HG03439 (cell line): ENCODE data around the gene NAT14.
"Not testable (repeated sequence)": the region's sequence is repeated elsewhere in the genome, so short reads cannot be mapped to it uniquely, and the experiment has no call there.

ENCODE experiments used
- ATAC-seq: cut with Tn5 transposase; IDR thresholded peaks from one replicate; pipeline ENCODE4 v1.9.1; 2021; ENCODE audit warnings: mild to moderate bottlenecking, moderate library complexity; ENCODE audit not compliant: unreplicated experiment

The NAT14 gene

GRCh38 chr19:55484593-55485438 is at the start of gene NAT14:
TSS of gene NAT14 (plus strand) at chr19:55485188. CDS start at chr19:55485709, 521 bp downstream.
- no peak for ATAC-seq

DNA sequence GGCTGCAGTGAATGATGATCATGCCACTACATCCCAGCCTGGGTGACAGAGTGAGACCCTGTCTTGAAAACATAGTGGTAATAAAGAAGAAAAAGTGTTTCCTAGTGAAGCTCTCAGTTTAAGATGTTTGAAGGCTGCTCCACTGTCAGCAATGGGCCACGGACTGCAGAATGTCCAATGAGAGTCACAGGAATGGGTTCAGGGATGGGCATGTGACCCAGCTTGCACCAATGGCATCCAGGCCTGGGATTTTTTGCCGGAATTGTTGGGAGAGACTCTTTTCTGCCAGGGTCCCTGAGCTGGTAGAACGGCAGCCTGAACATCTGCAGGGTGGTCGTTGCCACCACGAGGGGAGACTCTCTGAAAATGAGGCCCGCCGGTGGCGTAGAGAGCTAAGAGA is 48.1 kb upstream of the NAT14 start:
- ATAC-seq, result no peak

- no peak for ATAC-seq
Observed at GRCh38 chr19:55437410-55437809, 47.6 kb upstream of the NAT14 start.

DNA sequence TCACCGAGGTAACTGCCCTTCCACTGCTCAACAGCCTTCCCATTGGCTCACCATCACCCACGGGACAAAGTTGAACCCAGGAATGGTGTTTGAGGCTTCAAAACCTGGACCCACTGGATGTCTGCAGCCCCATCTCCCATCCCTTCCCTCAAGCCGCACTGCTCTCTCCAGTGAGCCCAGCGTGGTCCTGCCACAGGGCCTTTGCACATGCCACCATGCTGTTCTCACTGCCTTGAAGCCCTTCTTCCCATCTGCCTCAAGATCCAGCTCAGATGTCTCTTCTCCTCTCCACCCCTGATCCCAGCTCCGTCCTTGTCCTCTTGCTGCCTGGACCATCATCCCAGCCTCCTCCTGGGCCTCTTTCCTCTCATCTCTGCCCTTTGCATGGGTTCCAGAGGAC is 45.9 kb upstream of the NAT14 start:
- no peak for ATAC-seq

- no peak for ATAC-seq
Observed at GRCh38 chr19:55440411-55441105, 44.4 kb upstream of the NAT14 start.

- ATAC-seq, result no peak
Observed at GRCh38 chr19:55441319-55441691, 43.7 kb upstream of the NAT14 start.

- no peak for ATAC-seq
Observed at GRCh38 chr19:55441692-55442321, 43.2 kb upstream of the NAT14 start.

GRCh38 chr19:55442372-55442961 is 42.5 kb upstream of the NAT14 start:
- no peak for ATAC-seq

GRCh38 chr19:55443045-55443823 is 41.8 kb upstream of the NAT14 start, which contains the start of gene SHISA7:
TSS of gene SHISA7 (minus strand) at chr19:55443300. CDS start at chr19:55442863, 437 bp downstream.
- no peak for ATAC-seq

DNA sequence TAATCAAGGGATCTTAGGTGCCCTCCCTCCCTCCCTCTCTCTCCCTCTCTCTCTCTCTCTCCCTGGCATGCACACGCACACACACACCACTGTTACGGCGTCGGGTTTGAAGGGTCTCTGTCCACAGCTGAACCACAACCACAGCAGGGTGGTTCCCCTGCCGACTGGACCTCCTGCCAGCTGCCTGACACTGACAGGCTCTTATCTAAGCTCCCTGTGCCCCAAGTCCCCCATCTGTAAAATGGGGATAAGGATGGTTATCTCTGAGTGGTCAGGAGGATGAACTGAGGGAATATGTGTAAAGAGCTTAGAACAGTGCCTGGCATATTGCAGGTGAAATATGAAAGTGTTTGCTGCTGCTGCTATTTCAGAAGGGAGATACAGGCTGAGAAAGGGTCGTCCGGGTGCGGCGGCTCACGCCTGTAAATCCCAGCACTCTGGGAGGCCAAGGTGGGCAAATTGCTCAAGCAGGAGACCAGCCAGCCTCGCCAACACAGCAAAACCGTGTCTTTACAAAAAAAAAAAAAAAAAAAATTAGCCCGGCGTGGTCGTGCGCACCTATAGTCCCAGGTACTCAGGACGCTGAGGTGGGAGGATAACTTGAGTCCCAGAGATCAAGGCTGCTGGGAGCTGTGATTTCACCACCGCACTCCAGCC is 41.0 kb upstream of the NAT14 start:
- no peak for ATAC-seq

DNA sequence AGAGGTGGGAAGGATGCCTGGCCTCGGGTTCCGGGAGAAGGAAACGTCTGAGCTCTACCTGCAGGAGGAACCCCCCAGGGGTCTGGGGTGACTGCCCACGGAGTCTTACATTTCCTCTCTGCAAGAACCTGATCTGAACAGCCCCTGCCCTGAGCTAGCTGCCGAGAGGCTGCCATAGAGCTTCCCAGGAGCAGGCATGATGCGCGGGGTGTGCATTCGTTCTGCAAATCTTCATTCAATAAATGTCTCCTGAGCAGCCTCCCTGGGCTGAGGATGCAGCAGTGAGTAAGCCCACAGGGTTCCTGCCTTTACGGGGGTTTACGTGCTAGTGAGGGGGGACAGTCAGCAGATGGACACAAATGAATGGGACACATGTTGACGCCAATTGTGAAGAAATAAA is 40.3 kb upstream of the NAT14 start:
- no peak for ATAC-seq

DNA sequence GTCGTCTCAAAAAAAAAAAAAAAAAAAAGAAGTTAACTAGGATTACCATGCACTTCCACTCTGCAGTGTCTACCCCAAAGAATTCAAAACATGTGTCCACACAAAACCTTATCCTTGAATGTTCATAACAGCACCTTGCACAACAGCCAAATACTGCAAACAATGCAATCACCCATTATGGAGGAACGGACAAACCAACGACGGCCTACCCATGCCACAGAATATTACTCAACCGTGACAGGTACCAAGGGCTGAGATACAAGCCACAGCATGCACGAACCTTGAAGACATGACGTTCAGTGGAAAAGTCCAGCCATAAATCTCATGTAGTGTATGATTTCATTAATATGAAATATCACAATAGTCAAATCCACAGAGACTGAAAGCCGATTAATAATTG is 38.9 kb upstream of the NAT14 start:
- no peak for ATAC-seq

GRCh38 chr19:55447421-55448174 is 37.4 kb upstream of the NAT14 start:
- no peak for ATAC-seq

- ATAC-seq, result not testable (repeated sequence)
Observed at GRCh38 chr19:55448175-55448490, 36.9 kb upstream of the NAT14 start.

GRCh38 chr19:55449469-55449868 is 35.5 kb upstream of the NAT14 start:
- ATAC-seq, result no peak

DNA sequence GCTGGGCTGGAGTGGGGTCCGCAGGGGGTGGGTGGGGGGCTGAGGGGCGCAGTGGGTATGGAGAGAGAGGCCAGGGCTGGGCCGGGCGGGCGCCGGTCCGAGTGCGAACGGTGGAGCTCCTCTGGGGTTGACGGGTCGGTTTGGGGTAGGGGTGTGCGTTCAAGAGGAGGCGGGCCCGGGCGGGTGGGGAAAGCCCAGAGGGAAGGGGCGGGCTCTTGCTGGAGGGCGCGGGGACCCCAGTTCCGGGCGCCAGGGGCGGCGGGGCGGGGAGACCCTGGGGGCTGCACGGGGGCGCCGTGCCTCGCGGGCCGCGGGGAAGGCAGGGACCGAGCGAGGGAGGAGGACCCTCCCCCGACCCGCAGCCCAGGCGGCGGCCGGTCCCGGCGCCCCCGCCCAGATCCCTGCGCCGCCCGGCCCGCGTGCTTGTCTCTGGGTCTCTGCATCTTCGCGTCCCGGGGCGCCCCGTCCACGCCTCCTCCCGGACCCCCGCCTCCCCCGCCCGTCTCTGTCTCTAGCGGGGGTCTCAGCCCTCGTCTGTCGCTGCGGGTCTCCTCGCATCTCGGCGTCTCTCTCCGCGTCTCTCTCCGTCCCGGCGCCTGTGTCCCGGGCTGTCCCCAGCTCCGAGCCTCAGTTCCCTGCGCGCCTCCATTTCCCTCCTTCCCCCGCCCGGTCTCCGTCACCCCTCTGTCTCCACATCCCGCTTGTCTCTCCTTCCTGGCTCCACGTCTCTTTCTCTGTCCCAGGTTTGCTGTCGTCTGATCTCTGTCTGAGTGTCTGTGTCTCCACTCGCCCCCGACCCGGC is 33.6 kb upstream of the NAT14 start:
- ATAC-seq, result no peak

DNA sequence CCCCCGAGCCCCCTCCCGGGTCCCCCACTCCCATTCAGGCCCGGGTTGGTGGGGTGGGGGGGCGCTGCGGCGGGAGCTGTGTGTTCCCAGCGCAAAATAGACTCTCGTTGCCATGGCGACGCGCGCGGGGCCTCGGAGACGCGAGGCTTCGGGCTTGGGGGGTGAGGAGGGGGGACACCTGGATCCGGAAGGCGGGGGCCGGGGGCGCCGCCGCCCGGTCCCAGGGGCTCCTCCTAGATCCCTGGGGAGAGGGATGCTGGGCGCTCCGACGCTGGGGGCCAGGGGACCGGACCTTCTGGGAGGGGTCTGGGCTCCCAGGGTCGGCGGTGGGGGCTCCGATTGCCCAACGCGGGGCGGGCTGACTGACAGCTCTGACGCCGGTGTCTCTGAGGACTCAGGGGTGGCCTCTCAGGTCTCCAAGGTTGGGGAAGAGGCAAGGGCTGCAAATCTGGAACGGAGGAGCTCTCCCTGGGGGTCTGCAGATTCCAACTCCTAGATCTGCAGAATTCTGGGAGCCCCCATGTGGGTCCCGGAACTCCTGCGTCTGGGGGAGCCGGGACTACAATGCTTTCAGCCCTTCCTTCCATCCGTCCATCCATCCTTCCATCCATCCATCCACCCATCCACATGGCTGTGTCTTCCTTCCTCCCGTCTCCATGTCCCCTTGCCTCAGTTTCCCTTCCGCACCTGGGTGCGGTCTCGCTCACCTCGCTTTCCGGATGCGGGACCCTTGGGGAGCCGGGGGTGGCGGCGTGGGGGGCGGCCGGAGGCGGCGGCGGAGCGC is 32.8 kb upstream of the NAT14 start:
- no peak for ATAC-seq
